K562 (cell line): ENCODE measurements around the gene CDC14B. TPM values are rescaled to one million over a fixed set of nuclear protein-coding genes. Genes with fewer than 3 reads are reported as not detected.

Source experiments
- ATAC-seq: fragments of 200-7000 bp; cut with Tn5 transposase; 3 replicates; pipeline ENCODE4 v1.9.1; 2020; ENCODE audit warnings: moderate library complexity
- BruUV-seq: library from RNA; stranded (reverse); fragments of 400-500 nt; replicated peaks from 2 replicates; lab custom pipeline; 2021; lab: Mats Ljungman, UMichigan
- CTCF ChIA-PET: fragments of 300-600 bp; formaldehyde crosslinking; extraction: SDS; loops from one replicate; lab custom pipeline; 2021; ENCODE audit warnings: low intra/inter-chr PET ratio; lab: Yijun Ruan, JAX
- POLR2A ChIA-PET: fragments of 300-600, 350-650 bp; sonication (Branson Sonifier 250); formaldehyde crosslinking; extraction: SDS; loops from one replicate; lab custom pipeline; 2021; ENCODE audit warnings: antibody characterized with exemption, inconsistent platforms; lab: Yijun Ruan, JAX
- DNase-seq, 4 experiments: peaks; one replicate each; pipeline versions ENCODE4 v3.0.0 to v3.0.0-alpha.2; 2011 to 2018; ENCODE audit warnings: low spot score in 3 of 4, mixed read lengths in 3 of 4; ENCODE audit errors: extremely low read depth in 1 of 4
- FAIRE-seq: peaks from 2 replicates; lab custom pipeline; 2011; peaks lifted over from hg19 to GRCh38; lab: Jason Lieb, UNC
- H2AFZ ChIP-seq: 2 replicates; pipeline ENCODE4 v1.6.0; 2011; ENCODE audit warnings: low read depth, low read length, control low read depth, inconsistent platforms
- H3K27ac ChIP-seq: fragments of 200-600 bp; 3 replicates; pipeline ENCODE4 v1.8.0; 2011; ENCODE audit warnings: low read depth, mild to moderate bottlenecking, control low read depth, inconsistent platforms, low read length, moderate library complexity, mixed read lengths; ENCODE audit errors: extremely low read depth
- H3K27me3 ChIP-seq, 2 experiments: fragments of 300-600 bp in 1 of 2; 2 replicates in 1 of 2; 3 replicates in 1 of 2; pipeline versions ENCODE4 v1.6.0 to v1.8.0; 2011; ENCODE audit warnings: inconsistent platforms in 2 of 2, low read length in 2 of 2, mild to moderate bottlenecking in 1 of 2, mixed read lengths in 1 of 2, moderate library complexity in 1 of 2; ENCODE audit not compliant: control insufficient read depth in 2 of 2, insufficient read depth in 2 of 2
- H3K36me3 ChIP-seq: fragments of 300-600 bp; 3 replicates; pipeline ENCODE4 v1.8.0; 2011; ENCODE audit warnings: mild to moderate bottlenecking, low read length, inconsistent platforms; ENCODE audit not compliant: control insufficient read depth, insufficient read depth
- H3K4me1 ChIP-seq, 2 experiments: fragments of 200-600 bp in 1 of 2; replicated peaks in 1 of 2; 2 replicates in 1 of 2; 3 replicates in 1 of 2; pipeline versions ENCODE4 v1.5.1 to v1.8.0; 2011; ENCODE audit warnings: inconsistent platforms in 2 of 2, low read length in 2 of 2, mild to moderate bottlenecking in 1 of 2, mixed read lengths in 1 of 2, moderate library complexity in 1 of 2; ENCODE audit not compliant: control insufficient read depth in 2 of 2, insufficient read depth in 2 of 2
- H3K4me2 ChIP-seq: 2 replicates; pipeline ENCODE4 v1.6.1; 2011; ENCODE audit warnings: low read length, control low read depth, inconsistent platforms, mixed read lengths; ENCODE audit not compliant: insufficient read depth
- H3K4me3 ChIP-seq: fragments of 200-600 bp; sonication (generic), shearing (Covaris generic); 2 replicates; pipeline ENCODE4 v1.5.1; 2016; ENCODE audit warnings: control low read depth, inconsistent platforms
- H3K79me2 ChIP-seq: fragments of 200-600 bp; 3 replicates; pipeline ENCODE4 v1.8.0; 2011; ENCODE audit warnings: low read length, inconsistent platforms; ENCODE audit not compliant: control insufficient read depth, insufficient read depth
- H3K9ac ChIP-seq, 2 experiments: 2 replicates each; pipeline versions ENCODE4 v1.6.0 to v1.6.1; 2011; ENCODE audit warnings: low read depth in 2 of 2, low read length in 2 of 2, control low read depth in 1 of 2, inconsistent platforms in 1 of 2, mild to moderate bottlenecking in 1 of 2, mixed read lengths in 1 of 2; ENCODE audit not compliant: insufficient read depth in 1 of 2
- H3K9me1 ChIP-seq: one replicate; pipeline ENCODE4 v1.6.0; 2011; ENCODE audit warnings: inconsistent platforms, mild to moderate bottlenecking, low read length, moderate library complexity; ENCODE audit not compliant: control insufficient read depth, insufficient read depth
- H3K9me3 ChIP-seq: replicated peaks from 2 replicates; pipeline ENCODE4 v1.5.1; 2011; ENCODE audit warnings: low read depth, low read length, inconsistent platforms; ENCODE audit not compliant: control insufficient read depth, insufficient read depth
- H4K20me1 ChIP-seq: replicated peaks from 2 replicates; pipeline ENCODE4 v1.6.1; 2011; ENCODE audit warnings: low read length, inconsistent platforms, mixed read lengths; ENCODE audit not compliant: control insufficient read depth, insufficient read depth
- CBFA2T2 ChIP-seq: fragments of 450-650 bp; conservative IDR thresholded peaks from 2 replicates; pipeline ENCODE4 v1.6.1; 2017; ENCODE audit warnings: mild to moderate bottlenecking
- CBX8 ChIP-seq: fragments of 200-600 bp; sonication (generic); IDR thresholded peaks from 2 replicates; pipeline ENCODE4 v1.6.1; 2012; ENCODE audit warnings: borderline replicate concordance, mixed run types, low read depth, mild to moderate bottlenecking, moderate library complexity, mixed read lengths, low read length, control low read depth, inconsistent platforms; ENCODE audit not compliant: poor library complexity, severe bottlenecking; ENCODE audit errors: extremely low read depth
- HNRNPUL1 ChIP-seq: fragments of 200-400 bp; formaldehyde crosslinking; IDR thresholded peaks from 2 replicates; pipeline ENCODE4 v1.6.1; 2017; ENCODE audit warnings: low read length
- NFIC ChIP-seq: fragments of 450-650 bp; IDR thresholded peaks from 2 replicates; pipeline ENCODE4 v1.6.1; 2017; ENCODE audit warnings: mild to moderate bottlenecking, inconsistent platforms
- NFIX ChIP-seq: fragments of 250-450 bp; sonication (Bioruptor Pico); IDR thresholded peaks from 2 replicates; pipeline ENCODE4 v1.4.0; 2020; ENCODE audit warnings: low read depth, mild to moderate bottlenecking, moderate library complexity
- RCOR1 ChIP-seq, 2 experiments: IDR thresholded peaks; 2 replicates each; pipeline ENCODE4 v1.6.1; 2012; ENCODE audit warnings: low read depth in 2 of 2, low read length in 2 of 2, borderline replicate concordance in 1 of 2, improper control_type of control experiment in 1 of 2
- WGBS: fragments of 100-300 bp; shearing (Covaris generic); methylation state at CpG from one replicate; pipeline ENCODE4 v1.1.6; 2016; ENCODE audit warnings: low coverage, mixed read lengths; ENCODE audit not compliant: insufficient coverage; ENCODE audit errors: missing lambda C conversion rate; 5-methylcytosine and 5-hydroxymethylcytosine counted together
- in situ Hi-C: fragments of 300-500 bp; cut with MboI; formaldehyde crosslinking; loops from 4 replicates; pipeline ENCODE4 v1.15.0; 2018; ENCODE audit warnings: inconsistent platforms, mixed read lengths
- intact Hi-C: fragments of 100-400 bp; cut with micrococcal nuclease; formaldehyde crosslinking; loops from 2 replicates; pipeline ENCODE4 v1.14.2; 2022
- polyA plus RNA-seq, 8 experiments: library from polyadenylated mRNA; depleted of rRNA in 4 of 8; stranded (reverse) in 5 of 8; unstranded in 3 of 8; fragments of >200 nt; fragmentation: Nextera tagmentation in 2 of 8; fragmentation: Illumina TruSeq in 1 of 8; extraction: Ambion mirVana in 2 of 8; extraction: Trizol in 1 of 8; gene quantifications; 2 replicates each; pipeline versions ENCODE4 v1.2.1 to v1.2.3, GENCODE V29; 2011 to 2014; ENCODE audit warnings: inconsistent platforms in 1 of 8, missing spikeins in 1 of 8
- total RNA-seq, 7 experiments: library from RNA; depleted of rRNA in 6 of 7; stranded (reverse); fragments of >200 nt in 6 of 7; fragmentation: Illumina TruSeq in 2 of 7; extraction: Trizol in 2 of 7; gene quantifications; 2 replicates each; pipeline versions ENCODE4 v1.2.1 to v1.2.3, GENCODE V29; 2011 to 2021; ENCODE audit warnings: low replicate concordance in 1 of 7

Gene CDC14B
- total and polyA plus RNA-seq, 9 of the 15 experiments (the other 6 are each of a cell fraction or from before 2014, with no cell fraction given) = 1.4 to 6.0 (median 3.8) TPM

DNA sequence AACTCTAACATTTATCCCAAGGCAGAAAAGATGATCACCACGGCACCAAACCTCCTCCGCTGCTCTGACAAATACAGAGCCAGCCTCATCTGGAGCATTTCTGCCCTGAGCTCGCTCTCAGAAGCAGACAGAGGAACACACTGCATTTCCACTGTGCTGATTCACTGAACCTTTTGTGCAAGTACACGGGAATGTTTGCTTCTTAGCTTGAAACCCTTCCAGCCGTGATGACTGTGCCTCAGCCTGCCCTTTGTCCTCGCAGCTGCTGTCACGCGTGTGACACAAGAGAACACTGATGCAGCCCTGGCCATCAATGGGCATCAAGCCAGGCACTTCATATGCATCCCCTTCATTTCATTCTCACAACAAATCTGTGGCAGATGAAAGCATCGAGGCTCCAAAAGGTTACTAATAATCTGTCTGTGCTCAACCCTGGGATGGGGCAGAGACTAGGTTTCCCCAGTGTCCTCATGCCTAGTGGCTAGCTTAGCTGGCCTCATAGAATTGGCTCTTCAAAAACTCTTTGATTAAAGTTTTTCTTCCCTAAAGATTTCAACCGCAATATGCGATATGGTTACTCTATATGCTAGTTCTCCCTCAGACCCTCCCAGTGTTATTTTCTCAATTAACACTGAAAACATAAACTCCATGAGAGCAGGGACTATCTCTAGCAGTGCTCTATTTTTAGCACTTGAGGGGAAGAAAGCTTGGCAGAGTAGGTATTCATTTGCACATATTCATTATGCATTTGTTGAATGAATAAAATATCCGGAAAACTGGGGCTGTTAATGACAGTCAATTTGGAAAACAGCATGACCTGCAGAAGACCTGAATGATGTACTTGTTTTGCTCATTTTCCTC is 7.3 kb downstream of the CDC14B start:
- FAIRE-seq (peak; percentile 44), DNase-seq (no peak), ATAC-seq (no peak; the same call in 1 of the 3 replicates)
- Histone ChIP-seq H3K4me2 (no peak overlapping the region), H4K20me1 (peaks cover 4% of the 10 kb centered on the region; the same call in 1 of the 2 replicates), H3K27ac (no peak overlapping the region), H3K27me3 (peaks cover 14 to 15% of the 10 kb centered on the region in 2 experiments; a peak in 4 of 5 replicates), H2AFZ (no peak overlapping the region), H3K36me3 (no peaks in the 10 kb centered on the region), H3K9me1 (no peaks in the 10 kb centered on the region), H3K9ac (no peak overlapping the region), H3K4me3 (no peak overlapping the region)
- ChIA-PET CTCF (no interaction called here), POLR2A (interaction anchor here (0.9 to 1.2 kb wide), 2 partner anchors 9 to 46 kb away, joined by 3 to 4 read pairs; no protein-coding TSS in a partner anchor)
- WGBS = 10% methylated on average over 12 of the region's 12 CpGs
- BruUV-seq = no TSS peak
- intact Hi-C loops = no loop called here
- TF ChIP-seq NFIX (CRISPR knock-in tag) (no peak), NFIC (0 out of 2 replicates have a peak, but pooled peaks have one; percentile 17)
- TF ChIP-seq, all 486 proteins: peak for 1
- Histone ChIP-seq H3K9me3 (no peaks in the 10 kb centered on the region; the same call in 1 of the 2 replicates), H3K79me2 (no peaks in the 10 kb centered on the region), H3K4me1 (no peaks in the 10 kb centered on the region)
- in situ Hi-C loops = no loop called here

GRCh38 chr9:96611302-96611701 is 8.3 kb downstream of the CDC14B start:
- no peak for FAIRE-seq
- H3K27me3 ChIP-seq = peaks cover 14 to 15% of the 10 kb centered on the region in 2 experiments; a peak in 4 of 5 replicates

More at GRCh38 chr9:96611302-96611701, 8.3 kb downstream of the CDC14B start:
- Histone ChIP-seq H4K20me1 (peaks cover 4% of the 10 kb centered on the region; the same call in 1 of the 2 replicates), H3K36me3 (no peaks in the 10 kb centered on the region), H3K4me1 (no peaks in the 10 kb centered on the region), H3K9me3 (no peaks in the 10 kb centered on the region; the same call in 1 of the 2 replicates), H3K79me2 (no peaks in the 10 kb centered on the region), H3K4me2 (no peak overlapping the region), H2AFZ (no peak overlapping the region), H3K9me1 (no peaks in the 10 kb centered on the region)
- WGBS = 16% methylated on average over 3 of the region's 3 CpGs
- no peak for DNase-seq
- CTCF ChIA-PET = no interaction called here
- in situ Hi-C loops (no loop called here), intact Hi-C loops (no loop called here)
- BruUV-seq = no TSS peak
- POLR2A ChIA-PET = interaction anchor here (1.2 kb wide), 1 partner anchor 8 kb away, joined by 4 read pairs; no protein-coding TSS in a partner anchor
- no peak for TF ChIP-seq HNRNPUL1
- no peak for TF ChIP-seq RCOR1 (IDR thresholded peaks at IDR 0.05; ENCODE audit: borderline replicate concordance in 1 of 2, low read depth in 2 of 2, low read length in 2 of 2)
- peak; percentile 65 for TF ChIP-seq CBX8
- TF ChIP-seq CBFA2T2 = no peak
- TF ChIP-seq, all 486 proteins: peak for 1
- no peak for ATAC-seq
- no peak overlapping the region for H3K27ac ChIP-seq
- no peak overlapping the region for H3K4me3 ChIP-seq
- H3K9ac ChIP-seq = no peak overlapping the region
